Measurements from ENCODE around the gene RAD51B.

DNA sequence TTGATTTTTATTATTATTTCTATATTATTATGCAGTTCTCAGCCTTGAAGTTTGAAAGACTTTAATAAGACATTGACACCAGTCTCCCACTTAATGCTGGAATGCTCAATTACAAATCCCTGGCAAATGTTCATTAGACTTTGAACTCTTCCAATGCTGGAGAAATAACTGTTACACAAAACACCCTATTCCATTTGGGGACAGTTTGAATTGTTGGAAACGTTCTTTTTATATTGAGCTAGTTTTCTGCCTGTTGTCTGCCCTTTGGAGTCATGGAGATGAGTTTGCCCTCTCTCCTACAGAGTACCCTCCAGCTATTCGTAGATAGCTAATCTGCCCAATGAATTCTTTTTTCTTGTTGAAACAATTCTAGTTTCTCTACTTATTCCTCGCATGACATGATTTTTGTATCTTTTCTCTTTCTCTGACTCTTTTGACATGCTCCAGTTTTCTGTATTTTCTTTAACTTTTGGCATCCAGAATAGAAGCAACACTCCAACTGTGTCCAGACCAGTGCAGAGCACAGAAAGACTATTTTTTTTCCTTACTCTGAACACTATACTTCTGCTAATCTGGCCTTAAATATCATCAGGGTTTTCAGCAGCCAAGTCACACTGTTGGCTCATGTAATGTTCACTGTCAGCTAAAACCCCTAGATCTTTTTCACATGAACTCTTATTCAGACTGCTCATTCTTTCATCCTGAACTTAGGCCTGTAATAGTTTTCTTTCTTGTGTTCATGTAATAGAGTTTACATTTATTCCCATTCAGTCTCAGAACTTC is 379.3 kb downstream of the RAD51B start:
- TF ChIP-seq, protein P1, sequence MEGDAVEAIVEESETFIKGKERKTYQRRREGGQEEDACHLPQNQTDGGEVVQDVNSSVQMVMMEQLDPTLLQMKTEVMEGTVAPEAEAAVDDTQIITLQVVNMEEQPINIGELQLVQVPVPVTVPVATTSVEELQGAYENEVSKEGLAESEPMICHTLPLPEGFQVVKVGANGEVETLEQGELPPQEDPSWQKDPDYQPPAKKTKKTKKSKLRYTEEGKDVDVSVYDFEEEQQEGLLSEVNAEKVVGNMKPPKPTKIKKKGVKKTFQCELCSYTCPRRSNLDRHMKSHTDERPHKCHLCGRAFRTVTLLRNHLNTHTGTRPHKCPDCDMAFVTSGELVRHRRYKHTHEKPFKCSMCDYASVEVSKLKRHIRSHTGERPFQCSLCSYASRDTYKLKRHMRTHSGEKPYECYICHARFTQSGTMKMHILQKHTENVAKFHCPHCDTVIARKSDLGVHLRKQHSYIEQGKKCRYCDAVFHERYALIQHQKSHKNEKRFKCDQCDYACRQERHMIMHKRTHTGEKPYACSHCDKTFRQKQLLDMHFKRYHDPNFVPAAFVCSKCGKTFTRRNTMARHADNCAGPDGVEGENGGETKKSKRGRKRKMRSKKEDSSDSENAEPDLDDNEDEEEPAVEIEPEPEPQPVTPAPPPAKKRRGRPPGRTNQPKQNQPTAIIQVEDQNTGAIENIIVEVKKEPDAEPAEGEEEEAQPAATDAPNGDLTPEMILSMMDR (IDR thresholded peaks at IDR 0.05), result no peak
- no peak for TF ChIP-seq POLR2AphosphoS5 (IDR thresholded peaks at IDR 0.05)
- TF ChIP-seq EP300 (IDR thresholded peaks at IDR 0.05), result no peak
- no peak for TF ChIP-seq POLR2A (IDR thresholded peaks at IDR 0.05)
